ENCODE results near the gene FIBCD1.

FIBCD1 gene, protein sequence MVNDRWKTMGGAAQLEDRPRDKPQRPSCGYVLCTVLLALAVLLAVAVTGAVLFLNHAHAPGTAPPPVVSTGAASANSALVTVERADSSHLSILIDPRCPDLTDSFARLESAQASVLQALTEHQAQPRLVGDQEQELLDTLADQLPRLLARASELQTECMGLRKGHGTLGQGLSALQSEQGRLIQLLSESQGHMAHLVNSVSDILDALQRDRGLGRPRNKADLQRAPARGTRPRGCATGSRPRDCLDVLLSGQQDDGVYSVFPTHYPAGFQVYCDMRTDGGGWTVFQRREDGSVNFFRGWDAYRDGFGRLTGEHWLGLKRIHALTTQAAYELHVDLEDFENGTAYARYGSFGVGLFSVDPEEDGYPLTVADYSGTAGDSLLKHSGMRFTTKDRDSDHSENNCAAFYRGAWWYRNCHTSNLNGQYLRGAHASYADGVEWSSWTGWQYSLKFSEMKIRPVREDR

DNA sequence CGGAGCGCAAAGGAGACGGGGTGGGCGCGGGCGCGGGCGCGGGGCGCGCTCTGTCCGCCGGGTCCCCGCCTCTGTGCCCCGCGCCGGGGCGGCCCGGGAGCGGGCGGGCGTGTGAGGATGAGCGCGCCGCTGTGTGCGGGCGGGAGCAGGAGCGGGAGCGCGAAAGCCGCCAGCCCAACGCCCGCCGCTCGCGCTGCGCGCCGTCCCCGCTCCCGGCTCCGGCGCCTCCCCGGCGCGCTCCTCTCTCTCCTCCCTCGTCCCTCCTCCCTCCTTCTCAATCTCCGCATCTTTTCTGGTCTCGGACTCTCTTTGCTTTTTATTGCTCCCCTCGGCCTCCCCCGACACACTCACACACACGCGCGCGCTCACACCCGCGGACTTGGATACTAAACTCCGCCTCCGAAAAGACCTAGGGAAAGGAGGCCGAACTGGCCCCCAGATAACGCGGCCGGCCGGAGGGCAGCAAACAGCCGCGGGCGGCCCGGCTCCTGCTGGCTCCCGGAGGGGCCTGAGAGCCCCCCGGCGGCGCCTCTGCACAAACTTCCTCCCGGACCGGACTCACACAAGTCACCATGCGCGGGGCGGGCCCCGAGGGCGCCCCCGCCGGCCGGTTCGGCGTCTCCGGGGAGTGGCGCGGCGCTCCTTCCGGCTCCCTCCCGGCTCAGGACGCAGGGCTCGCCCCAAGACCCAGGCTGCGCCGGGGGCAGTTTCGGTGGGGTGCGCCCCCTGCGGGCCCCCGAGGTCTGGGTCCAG, at the start of gene FIBCD1:
Gene FIBCD1 (minus strand): TSS at position 596 of the 753 bp plus-strand sequence. CDS start 640 bp downstream, outside the sequence.
- no peak for DNase-seq (ENCODE audit: low read depth)

DNA sequence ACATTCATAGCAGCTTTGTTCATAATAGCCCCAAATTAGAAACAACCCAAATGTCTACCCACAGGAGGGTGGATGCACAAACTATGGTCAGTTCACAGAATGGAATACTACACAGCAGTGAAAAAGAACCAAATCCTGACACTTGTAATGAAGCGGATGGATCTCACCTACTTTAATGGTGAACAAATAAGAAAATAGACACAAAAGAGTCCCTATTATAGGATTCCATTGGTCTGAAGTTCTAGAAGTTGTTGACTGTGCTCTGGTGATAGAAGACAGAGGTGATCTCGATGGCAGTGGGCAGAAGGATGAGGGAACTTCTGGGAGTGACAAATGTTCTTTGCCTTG, 49.3 kb upstream of the FIBCD1 start:
- no peak for DNase-seq (ENCODE audit: low read depth)

DNA sequence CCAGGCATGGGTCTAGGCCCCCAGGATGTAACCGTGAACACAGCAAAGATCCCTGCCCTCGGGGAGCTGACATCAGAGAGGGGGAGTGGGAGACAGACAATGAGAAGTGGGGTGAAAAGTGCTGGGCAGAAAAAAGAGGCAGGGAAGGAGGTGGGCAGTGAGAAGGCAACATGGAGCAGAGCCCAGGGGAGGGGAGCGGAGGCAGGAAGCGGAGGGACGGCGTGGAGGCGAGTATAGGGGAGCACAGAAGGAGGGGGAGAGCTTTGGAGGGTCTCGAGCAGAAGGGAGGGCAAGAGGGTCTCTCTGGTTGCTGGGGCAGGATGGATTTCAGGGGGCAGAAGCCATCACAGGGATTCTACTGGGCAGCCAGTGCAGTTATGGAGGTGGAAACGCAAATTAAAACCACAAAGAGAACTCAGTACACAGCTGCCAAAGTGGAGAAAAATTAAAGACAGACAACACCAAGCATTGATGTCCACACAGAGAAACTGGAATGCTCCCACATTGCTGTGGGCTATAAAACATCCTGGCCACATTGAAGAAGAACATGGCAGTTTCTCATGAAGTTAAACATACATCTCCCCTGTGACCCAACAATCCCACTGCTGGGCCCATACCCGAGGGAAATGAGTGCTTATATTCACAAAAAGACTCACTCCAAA, 48.8 kb upstream of the FIBCD1 start:
- DNase-seq (ENCODE audit: low read depth), result no peak

DNA sequence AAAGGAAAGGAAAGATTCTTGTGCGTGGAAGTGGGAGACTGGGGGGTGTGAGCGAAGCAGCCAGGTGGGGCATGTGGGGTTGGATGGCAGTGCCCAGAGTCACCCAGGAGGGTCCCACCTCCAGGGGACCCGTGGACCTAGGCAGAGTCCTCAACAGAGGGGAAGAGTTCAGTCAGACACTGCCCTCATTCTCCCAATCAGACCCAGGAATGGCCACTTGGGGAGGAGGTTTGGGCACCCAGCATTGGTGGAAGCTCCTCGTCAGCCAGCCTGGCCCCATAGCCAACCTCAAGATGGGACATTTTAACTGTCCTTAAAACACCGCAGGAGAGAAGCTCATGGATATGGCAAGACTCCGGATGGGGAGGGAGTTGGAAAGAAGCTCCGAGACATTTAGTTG, 48.0 kb upstream of the FIBCD1 start:
- no peak for DNase-seq (ENCODE audit: low read depth)

DNA sequence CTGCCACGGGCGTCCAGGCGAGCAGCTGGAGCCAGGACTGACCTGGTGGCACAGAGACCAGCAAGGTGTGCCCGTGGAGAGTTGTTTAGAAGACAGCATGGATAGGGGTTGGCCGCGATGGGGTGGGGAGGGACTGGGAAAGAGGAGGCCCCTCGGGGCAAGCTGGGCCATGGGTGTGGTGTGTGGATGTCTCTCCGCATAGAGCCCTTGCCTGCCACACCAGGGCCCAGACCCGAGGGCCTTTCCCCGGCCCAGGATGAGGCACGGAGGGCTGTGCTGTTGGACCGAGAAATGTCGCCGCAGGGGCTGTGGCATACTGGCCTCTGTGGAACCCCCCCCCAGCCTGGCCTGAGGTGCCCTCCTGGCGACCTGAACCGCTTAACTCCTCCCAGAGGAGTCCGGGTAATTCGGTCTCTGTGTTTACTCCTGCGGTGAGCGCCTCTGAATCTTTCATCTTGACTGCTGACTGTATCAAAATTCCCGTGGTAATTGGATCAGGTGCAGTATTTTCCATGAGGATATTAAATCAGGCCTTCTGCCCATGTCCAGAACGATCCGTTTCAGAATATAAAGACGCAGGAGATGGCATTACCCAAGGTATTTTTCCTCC, 47.4 kb upstream of the FIBCD1 start:
- no peak for DNase-seq (ENCODE audit: low read depth)

DNA sequence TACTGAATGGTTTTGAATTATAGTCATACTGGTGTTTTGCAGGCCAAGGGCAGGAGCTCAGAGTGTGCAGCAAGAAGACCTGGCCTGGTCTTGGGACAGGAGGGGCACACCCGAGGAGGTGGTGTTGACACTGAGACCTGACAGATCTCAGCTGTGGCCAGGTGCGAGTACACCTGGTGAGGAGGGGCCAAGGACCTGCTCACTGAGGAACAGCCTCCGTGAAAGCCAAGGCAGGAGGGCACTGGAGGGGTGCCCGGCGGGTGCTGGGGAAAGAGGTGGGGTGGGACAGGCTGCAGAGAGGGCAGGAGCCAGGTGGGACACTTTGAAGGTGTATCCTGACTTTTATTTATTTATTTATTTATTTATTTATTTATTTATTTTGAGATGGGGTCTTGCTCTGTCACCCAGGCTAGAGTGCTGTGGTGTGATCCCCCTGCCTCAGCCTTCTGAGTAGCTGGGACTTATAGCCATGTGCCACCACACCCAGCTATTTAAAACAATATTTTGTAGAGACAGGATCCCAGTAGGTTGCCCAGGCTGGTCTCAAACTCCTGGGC, 46.6 kb upstream of the FIBCD1 start:
- no peak for DNase-seq (ENCODE audit: low read depth)

DNA sequence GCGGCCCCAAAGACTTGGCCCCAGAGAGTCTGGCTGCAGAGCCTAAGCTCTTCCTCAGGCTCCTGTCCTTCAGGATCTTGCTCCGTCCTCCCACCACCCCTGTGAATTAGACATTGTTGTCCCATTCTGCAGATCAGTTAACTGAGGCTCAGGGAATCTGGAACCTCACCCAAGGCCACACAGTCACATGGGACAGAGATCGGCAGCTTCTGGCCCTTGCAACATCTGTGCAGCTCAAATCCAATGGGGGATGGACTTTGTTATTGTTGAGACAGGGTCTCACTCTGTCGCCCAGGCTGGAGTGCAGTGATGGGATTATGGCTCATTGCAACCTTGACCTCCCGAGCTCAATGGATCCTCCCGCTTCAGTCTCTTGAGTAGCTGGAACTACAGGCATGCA, 46.0 kb upstream of the FIBCD1 start:
- no peak for DNase-seq (ENCODE audit: low read depth)

DNA sequence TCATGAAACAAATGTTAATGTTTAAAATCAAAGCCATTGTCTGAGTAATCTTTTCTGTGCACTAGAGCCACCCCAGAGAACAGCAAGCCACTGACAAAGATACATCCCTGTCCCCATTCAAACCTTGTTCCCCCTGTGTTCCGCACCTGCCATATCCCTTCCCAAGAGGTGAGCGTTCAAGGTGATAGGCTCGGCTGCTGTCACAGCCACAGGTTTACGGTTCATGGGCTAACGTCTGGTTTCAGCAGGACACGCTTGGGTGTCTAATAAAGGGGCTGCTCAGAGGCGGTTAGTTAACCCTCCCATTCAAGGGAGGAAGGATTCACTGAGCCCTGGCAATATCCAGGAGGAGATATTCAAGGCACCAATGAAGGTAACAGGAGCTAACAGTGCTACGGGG, 45.5 kb upstream of the FIBCD1 start:
- no peak for DNase-seq (ENCODE audit: low read depth)

DNA sequence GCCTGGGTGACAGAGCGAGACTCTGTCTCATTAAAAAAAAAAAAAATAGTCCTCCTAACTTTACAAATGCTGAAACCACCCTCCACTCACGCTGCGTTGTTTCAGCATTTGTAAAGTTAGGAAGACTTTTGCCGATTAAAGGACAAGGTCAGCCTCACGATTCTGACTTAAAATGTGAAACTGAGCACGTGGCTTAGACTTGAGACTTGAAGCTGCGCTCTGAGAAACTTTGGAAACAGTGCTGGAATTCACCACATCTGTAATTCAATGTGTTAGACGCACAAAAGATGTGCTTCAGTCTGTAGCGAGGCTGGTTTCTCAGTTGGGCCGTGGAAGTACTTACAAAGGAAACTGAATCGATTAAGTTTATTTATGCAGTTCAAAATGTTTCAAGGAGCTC, 44.9 kb upstream of the FIBCD1 start:
- no peak for DNase-seq (ENCODE audit: low read depth)

DNA sequence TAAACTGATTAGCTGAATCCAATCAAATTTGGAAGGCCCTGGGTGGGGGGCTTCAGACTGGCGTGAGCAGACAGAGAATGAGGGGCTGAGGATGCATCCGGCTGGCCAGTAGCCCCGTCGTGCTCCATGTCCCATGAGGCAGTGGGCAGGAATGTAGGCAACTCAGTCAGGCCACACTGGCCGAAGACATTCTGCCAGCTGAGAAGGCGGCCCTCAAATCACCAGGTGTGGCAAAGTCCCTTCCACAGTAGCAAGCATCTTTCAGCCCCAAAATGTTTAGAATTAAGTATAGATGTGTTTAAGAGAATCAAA, 44.3 kb upstream of the FIBCD1 start:
- no peak for DNase-seq (ENCODE audit: low read depth)

DNA sequence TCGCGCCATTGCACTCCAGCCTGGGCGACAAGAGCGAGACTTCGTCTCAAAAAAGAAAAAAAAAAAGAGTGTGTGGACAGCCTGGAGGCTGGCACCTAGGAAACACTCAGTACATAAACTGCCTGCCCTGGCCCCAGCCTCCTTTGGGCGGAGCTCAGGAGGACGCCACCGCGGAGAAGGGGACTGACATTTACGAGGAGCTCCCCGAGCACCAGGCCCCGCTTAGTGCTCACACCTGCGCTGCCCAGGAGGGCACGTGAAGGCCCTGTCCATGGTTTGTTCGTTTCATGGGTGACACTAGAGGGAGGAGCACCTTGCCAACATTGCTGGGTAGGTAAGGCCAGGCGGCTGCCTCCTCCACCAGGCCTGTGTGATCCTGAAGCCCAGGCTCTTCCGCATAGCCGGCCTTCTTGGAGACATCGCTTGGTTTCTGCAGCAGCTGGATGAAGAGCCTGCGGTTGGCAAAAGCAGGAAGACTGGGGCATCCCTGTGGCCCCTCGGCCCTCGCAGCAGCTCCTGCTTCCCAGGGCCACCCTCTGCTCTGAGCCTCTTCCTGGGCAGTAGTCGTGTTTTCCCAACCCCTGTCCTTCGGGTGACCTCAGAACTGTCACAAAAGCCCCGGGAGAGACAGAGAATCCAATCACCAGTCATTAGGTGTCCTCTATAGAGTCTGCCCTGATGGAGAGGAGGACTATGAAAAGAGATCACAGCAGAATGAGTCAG, 43.8 kb upstream of the FIBCD1 start:
- no peak for DNase-seq (ENCODE audit: low read depth)

DNA sequence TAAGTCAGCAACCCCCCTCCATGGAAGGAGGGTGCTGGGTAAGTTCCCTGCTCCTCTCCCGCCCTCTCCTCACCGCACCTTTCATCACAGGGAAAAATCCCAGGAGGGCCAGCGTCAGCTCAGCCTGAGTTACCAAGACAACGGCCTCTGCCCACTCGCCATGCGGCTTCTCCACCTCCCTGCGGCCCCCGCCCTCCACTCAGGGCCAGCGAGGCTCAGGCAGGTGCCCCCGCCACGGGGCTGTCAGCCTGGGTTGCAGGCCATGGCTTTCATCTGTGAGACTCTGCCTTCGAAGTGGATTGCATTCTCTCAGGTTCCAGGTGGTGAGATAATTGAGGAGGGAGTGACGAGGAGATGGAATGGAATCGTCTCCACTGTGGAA, 42.7 kb upstream of the FIBCD1 start:
- DNase-seq (ENCODE audit: low read depth), result no peak

DNA sequence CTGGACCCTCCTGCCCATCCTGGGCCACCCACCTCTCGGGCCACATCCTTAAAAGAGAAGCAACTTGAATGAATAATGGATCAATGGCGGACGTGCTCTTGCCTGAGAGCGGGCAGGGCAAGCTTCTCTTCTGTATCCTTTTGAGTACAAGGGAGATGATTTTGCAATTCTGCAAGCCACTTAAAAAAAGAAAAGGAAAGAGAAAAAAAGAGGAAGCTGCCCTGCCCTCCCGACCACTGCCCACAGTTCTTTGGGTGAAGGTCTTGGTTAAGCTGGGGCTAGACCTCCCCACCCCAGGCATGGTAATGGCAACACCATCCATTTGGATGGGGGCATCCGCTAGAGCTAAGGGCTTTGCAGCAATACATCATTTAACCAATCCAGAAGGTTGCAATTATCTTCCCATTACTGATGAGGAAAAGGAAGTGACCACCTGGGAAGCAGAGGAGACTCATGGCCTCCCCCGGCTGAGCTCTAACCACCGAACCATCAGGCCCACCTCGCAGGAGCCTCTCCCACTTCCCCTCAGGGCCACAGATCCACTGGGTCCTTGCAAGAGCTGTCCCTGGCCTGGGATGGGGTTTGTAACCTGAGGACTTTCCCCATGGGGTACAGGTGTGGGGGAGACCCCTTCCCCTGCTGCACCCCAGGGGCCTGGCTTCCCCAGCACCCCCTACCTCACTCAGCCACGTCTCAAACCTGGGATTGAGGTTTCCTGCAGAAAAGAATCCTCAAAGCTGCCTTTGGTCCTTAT, 42.1 kb upstream of the FIBCD1 start:
- DNase-seq (ENCODE audit: low read depth), result no peak

DNA sequence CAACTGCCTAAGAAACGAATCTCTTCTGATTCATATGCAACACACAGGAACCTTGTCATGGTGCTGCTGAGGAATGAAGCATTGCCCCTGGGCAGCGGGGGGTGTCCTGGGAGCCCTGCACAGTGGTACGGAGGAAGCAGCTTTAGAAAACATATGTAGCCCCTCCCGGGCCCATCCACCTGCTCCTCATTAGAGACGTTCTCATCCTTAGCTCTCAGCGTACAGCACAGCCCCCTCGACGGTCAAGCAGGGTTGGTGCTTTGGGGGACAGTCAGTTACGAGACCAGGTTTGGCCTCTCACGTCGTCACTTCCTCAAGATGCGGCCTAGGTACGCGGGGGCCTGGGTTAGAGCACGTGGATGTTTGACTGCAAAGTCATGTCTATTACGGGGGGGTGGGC, 41.5 kb upstream of the FIBCD1 start:
- DNase-seq (ENCODE audit: low read depth), result no peak

DNA sequence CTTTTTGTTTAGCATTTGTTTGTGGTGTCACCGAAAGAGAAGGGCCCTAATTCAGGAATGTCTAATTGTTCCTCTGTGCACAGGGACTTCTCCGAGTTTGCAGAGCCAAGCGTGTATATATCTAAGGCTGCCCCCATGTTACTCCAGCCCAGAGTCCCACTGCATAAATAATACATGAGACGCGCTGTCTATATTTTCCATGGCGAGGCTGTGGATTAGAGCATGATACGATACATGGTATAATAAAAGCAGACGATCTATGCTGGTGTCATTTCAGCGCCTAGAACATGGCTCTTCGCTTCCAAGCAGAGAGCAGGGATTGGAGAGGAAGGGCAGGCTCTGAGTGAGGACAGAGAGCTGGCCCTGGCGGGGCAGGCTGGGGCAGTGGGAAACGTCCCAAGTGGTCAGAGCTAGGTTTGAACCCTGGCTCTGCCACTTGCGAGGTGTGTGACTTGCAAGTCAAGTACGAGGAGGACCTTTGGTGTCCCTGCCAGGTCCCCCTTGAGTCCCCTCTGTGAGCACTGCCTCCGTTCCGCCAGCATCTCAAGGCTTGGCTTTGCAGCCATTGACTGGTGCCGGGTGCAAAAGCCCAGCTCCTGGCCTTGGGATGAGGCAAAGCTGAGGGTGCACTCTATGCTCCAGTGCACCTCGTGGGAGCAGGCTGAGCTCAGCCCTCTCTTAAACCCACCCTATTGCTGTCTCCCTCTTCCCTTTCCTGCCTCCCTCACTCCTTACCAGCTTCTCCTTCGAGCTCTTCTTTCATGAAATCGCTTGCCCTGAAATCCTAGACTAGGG, 40.7 kb upstream of the FIBCD1 start:
- DNase-seq (ENCODE audit: low read depth), result no peak

DNA sequence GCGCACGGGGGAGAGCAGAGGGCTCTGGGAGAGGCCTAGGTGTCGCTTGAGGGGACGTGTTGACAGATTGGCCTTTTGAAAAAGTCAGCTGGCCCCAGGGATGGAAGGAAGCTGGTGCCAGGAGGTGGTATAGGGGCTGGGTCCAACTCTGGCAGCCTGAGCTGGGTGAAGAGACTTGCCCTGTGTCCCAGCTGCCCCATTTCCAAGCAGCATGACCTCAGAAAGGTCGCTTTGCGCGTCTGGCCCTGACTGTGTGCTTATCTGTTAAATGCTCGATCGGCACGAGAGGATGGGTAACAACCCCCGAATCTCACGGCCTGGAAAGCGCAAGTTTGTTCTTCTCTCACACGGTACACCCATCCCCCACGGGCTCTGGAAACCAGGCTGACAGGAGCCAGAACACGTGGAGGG, 38.8 kb upstream of the FIBCD1 start:
- DNase-seq (ENCODE audit: low read depth), result no peak

DNA sequence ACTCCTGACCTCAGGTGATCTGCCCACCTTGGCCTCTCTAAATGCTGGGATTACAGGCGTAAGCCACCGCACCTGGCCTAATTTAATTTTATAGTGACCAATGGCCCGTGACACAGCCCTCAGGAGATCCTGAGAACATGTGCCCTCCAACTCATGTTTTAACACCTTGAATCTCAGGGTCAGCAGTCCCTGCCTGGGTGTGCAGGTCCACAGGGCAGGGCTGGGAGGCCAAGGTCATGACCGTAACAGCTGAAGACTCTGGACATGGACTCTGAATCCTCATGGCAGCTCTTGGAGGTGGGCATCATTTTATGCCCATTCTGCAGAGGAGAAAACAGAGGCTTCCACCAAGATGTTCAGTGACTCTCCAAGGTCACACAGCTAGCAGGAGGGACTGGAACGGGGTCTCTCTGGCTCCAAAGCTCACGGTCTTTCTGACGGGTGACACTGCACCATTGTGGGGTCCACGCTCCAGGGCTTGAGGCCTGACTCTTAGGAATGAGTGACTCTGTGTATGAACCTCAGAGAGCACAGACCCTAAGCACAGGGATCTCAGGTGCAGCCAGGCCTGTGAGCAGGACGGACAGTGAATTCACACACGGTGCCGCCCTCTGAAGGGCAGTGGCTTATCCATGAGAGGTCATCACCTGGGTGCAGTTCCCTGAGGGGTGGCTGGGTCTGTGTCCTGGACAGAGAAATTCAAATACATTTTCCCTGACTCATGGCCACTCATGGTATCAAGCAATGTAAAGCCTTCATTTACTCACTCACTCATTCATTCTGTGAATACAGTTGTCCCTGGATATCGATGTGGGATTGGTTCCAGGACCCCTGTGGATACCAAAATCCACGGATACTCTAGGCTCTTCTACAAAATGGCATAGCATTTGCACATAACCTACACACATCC, 37.1 kb upstream of the FIBCD1 start:
- no peak for DNase-seq (ENCODE audit: low read depth)

DNA sequence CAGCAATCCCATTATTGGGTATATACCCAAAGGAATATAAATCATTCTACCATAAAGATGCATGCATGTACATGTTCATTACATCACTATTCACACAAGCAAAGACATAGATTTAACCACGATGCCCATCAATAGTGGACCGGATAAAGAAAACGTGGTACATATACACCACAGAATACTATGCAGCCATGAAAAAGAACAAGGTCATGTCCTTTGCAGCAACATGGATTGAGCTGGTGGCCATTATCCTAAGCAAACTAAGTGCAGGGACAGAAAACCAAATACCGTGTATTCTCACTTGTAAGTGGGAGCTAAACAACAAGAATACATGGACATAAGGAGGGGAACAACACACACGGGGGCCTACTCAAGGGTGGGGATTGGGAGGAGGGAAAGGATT, 36.1 kb upstream of the FIBCD1 start:
- DNase-seq (ENCODE audit: low read depth), result no peak

DNA sequence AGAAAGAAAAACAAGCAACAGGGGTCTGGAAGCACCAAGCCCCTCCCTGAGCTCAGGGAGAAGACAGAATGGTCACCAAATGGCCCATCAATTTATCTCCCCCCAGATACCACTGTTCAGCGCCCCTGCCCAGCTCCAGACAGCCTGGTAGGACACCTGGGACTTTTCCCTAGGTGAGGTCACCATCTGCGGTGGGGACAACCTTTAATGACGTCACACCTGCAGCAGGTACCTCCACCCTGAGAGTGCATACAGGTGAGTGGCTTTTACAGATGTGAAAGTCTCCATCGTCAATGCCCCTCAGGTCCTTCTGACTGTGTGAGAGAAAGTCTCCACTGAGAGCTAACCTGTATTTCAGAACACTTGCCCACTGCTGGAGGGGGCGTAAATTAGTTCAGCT, 35.6 kb upstream of the FIBCD1 start:
- no peak for DNase-seq (ENCODE audit: low read depth)
